ENCODE results near the gene CCNYL1.
"Not testable (repeated sequence)": the region's sequence is repeated elsewhere in the genome, so short reads cannot be mapped to it uniquely, and the experiment has no call there.

CCNYL1 gene

GRCh38 chr2:207743514-207743913 is 32.1 kb downstream of the CCNYL1 start:
- no peak for DNase-seq

- no peak for DNase-seq
These were observed 32.6 kb downstream of the CCNYL1 start for GRCh38 chr2:207744050-207744449.

DNA sequence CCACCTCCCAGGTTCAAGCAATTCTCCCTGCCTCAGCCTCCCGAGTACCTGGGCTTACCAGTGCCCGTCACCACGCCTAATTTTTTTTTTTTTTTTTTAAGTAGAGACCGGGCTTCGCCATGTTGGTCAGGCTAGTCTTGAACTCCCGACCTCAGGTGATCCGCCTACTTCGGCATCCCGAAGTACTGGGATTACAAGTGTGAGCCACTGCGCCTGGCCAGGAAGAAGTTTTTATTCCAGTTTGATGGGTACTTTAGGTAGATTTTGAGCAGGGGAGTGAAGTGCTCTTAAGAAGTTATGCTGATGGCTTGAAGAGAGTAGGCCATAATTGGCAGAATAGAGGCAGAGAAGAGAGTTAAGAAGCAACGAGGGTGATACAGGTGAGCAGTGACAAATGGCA is 33.0 kb downstream of the CCNYL1 start:
- DNase-seq, result no peak

- DNase-seq, result peak; percentile 58
These were observed 34.7 kb downstream of the CCNYL1 start for GRCh38 chr2:207746131-207746530.

- no peak for DNase-seq
These were observed 36.5 kb downstream of the CCNYL1 start for GRCh38 chr2:207747653-207748560.

DNA sequence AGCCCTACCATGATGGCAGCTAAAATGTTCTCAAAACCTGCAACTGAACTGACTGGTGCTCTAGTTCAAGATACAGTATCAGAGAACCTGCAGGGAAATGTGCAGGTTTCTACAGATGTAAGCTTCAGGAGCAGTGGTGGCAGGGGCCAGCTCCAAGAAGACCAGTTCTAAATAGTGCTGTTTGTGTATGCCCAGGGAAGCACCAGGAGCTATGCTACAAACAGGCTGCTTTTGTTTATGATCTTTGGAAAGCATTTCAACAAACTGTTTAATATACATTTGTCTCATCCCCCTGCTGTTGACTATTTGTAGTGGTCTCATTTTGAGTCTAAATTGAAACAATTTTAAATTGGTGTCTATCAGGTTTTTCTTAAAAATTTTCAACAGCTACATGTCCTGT is 37.6 kb downstream of the CCNYL1 start:
- DNase-seq, result no peak

DNA sequence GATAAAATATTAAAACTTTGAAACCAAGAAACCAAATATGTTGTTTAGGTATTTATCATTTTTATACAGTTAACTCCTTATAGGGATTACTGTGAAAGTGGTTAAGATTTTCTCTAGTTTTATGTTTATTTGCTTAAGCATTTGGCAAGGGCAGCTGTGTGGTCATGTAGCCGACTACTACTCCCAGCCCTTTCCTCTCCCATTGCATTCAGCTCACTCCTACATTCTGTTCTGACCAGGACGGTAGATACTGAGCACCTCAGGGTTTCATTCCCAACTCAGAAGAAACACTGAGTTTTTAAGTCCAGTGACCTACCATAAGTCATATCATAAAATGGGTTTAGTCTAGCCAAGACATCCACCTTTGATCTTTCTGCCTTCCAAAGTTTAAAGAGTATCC is 38.4 kb downstream of the CCNYL1 start:
- DNase-seq, result no peak

GRCh38 chr2:207750345-207750744 is 38.9 kb downstream of the CCNYL1 start:
- DNase-seq, result no peak

GRCh38 chr2:207750876-207751275 is 39.4 kb downstream of the CCNYL1 start:
- DNase-seq, result no peak

- DNase-seq, result not testable (repeated sequence)
These were observed 42.2 kb downstream of the CCNYL1 start for GRCh38 chr2:207753688-207754087.

DNA sequence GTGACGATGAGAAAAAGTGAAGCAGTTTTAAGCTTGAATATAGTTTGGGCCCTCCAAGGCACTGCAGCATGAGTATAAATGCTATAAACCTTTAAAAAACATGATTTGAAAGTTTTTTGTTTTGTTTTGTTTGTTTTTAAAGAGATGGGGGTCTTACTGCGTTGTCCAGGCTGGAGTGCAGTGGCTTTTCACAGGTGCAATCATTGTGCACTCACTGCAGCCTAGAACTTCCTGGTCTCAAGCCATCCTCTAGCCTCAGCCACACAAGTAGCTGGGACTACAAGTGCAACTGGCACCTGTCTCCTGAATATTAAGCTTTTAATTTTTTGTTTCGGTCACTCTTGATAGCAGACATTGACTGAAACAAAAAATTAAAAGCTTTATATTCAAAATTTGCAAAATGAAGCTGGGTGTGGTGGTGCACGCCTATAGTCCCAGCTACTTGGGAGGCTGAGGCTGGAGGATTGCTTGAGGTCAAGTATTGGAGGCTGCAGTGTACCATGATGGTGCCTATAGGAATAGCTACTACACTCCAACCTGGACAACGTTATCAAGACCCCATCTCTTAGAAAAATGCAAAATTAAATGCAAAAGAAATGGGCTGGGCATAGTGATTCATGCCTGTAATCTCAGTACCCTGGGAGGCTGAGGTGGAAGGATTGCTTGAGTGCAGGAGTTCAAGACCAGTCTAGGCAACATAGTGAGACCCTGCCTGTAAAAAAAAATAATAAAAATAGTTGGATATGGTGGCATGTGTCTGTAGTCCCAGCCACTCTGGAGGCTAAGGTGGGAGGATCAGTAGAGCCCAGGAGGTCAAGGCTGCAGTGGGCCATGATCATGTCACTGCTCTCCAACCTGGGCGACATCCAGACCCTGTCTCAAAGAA is 43.3 kb downstream of the CCNYL1 start:
- DNase-seq, result no peak

GRCh38 chr2:207758025-207758424 is 46.6 kb downstream of the CCNYL1 start:
- DNase-seq, result no peak

DNA sequence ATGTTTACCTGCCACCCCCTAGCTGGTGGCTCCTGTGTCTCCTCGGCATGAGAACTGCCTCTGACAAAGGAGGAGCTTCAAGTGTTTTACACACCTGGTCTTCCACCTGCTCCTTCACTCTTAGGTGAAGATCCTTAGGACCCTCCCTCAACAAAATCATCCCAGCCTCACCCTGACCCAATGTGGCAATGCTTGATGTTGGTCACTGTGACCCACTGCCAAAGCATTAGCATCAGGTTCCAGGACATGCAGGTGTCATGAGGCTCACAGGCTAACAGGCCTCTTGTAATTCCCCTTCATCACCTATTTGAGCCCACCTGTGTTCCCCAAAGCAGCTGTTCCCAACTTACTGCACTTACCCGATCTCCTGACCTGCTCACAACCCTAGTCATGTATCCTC is 48.5 kb downstream of the CCNYL1 start:
- no peak for DNase-seq

- no peak for DNase-seq
These were observed 49.0 kb downstream of the CCNYL1 start for GRCh38 chr2:207760453-207760852.

DNA sequence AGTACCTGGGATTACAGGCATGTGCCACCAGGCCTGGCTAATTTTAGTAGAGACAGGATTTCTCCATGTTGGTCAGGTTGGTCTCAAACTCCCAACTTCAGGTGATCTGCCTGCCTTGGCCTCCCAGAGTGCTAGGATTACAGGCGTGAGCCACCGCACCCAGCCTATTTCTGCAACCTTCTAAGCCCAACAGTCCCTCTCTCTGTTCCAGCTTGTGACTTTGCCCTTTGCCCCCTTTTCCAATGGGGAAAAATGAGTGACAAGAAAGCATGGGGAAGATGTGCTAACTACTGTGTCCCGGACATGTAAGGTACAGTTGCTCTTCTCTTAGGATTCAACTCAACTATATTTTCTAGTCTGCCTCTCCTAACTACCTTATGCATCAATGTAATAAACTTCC is 50.0 kb downstream of the CCNYL1 start:
- DNase-seq, result not testable (repeated sequence)

DNA sequence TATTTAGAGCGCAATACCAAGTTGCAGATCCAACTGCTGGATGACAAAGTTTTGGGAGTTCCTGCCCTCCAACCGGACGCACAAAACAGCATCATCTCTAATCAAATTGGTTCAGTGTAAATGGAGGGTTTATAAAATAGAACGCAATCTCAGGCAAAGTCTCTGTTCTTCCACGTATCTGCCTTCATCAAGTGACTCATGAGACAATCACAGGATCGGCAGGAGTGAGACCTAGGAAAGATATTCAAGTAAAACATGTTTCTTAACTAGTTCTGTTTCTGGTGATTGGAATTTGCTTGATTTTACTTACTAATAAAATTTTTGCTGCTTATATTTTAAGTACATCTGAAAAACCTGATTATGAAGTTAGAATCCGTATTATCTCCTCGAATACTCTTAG is 50.7 kb downstream of the CCNYL1 start:
- no peak for DNase-seq

DNA sequence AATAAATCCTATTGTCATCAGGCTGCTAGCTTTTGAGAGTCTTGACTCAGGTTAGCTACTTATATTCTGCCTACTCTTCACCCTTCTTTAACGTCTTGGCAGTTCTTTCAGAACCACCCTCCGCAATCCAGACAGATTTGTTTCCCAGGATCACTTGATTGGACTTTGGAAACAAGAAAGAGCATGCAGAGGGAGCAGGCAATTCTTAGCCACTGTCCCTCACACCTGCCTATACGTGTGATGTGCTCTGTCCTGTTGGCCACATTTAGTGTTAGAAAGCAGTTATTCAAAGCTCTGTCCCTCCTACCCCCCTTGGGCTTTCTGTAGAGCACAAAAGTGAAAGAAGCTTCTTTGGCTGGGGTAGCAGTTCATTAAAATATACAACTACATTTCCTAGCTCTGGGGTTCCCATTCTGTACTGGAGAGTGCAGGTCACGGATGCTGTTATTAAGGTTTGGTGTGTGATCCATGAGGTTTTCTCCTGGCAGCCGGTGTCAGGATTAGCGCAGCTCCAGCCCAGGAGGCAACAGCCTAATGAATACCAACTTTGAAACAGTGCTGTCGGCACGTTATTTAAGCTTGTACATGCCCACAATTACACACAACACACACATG is 52.0 kb downstream of the CCNYL1 start:
- DNase-seq, result no peak

- no peak for DNase-seq
These were observed 52.7 kb downstream of the CCNYL1 start for GRCh38 chr2:207764096-207764630.

GRCh38 chr2:207765547-207765946 is 54.1 kb downstream of the CCNYL1 start:
- no peak for DNase-seq

DNA sequence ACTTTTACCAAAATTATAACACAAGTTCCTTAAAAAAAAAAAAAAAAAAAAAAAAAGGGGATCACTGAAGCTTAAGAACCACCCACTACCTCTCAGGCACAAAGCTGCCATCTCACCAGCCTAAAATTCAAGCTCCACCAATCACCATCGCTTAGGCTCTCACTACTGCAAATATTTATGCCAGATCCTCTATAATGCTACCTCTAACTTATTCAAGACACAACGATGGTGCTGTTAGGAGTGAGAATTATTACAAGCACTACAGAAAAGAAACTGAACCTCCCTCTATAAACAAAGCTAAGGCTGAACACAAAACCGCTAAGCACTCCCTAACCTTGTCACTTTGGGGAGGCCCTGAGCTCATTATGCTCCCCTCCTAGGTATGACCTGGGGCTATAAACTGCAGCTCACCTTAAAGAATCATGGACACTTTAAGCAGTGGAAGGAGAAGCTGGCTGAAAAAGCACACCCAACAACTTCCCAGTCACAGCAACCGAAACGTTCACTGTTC is 54.7 kb downstream of the CCNYL1 start:
- no peak for DNase-seq

GRCh38 chr2:207766697-207767460 is 55.4 kb downstream of the CCNYL1 start:
- DNase-seq, result no peak
